HepG2 (cell line): ENCODE results near the gene RIPOR3. TPM values are rescaled to one million over a fixed set of nuclear protein-coding genes. Genes with fewer than 3 reads are reported as not detected.
A peak's percentile ranks its signal among the peaks of the same experiment; 100 is the strongest.

ENCODE experiments used
- DPF2 ChIP-seq: sonication (generic); formaldehyde crosslinking; IDR thresholded peaks from 2 replicates; pipeline ENCODE4 v1.4.0; 2020; ENCODE audit warnings: mild to moderate bottlenecking, low read depth, missing genetic modification reagents, borderline replicate concordance
- DR1 ChIP-seq: sonication (generic); formaldehyde crosslinking; IDR thresholded peaks from 2 replicates; pipeline ENCODE4 v1.8.0; 2021; ENCODE audit warnings: mild to moderate bottlenecking, missing genetic modification reagents, inconsistent platforms
- GLI4 ChIP-seq: sonication (generic); formaldehyde crosslinking; IDR thresholded peaks from 2 replicates; pipeline ENCODE4 v1.5.1; 2020; ENCODE audit warnings: missing genetic modification reagents, mild to moderate bottlenecking, moderate library complexity, borderline replicate concordance
- JUN ChIP-seq: sonication (generic); formaldehyde crosslinking; IDR thresholded peaks from 2 replicates; pipeline ENCODE4 v1.4.0; 2020; ENCODE audit warnings: mild to moderate bottlenecking, missing genetic modification reagents
- JUNB ChIP-seq: sonication (generic); formaldehyde crosslinking; IDR thresholded peaks from 2 replicates; pipeline ENCODE4 v1.8.0; 2022; ENCODE audit warnings: missing genetic modification reagents, mild to moderate bottlenecking, borderline replicate concordance
- KLF11 ChIP-seq: IDR thresholded peaks from 2 replicates; pipeline ENCODE4 v1.6.1; 2016; ENCODE audit warnings: missing compliant biosample characterization
- MIER3 ChIP-seq: IDR thresholded peaks from 2 replicates; pipeline ENCODE4 v1.6.1; 2016; ENCODE audit warnings: missing compliant biosample characterization, borderline replicate concordance
- POLR2AphosphoS5 ChIP-seq: IDR thresholded peaks from 2 replicates; pipeline ENCODE4 v1.6.1; 2012; ENCODE audit warnings: low read depth, low read length
- REXO4 ChIP-seq: sonication (generic); formaldehyde crosslinking; IDR thresholded peaks from 2 replicates; pipeline ENCODE4 v1.8.0; 2022; ENCODE audit warnings: missing genetic modification reagents, mild to moderate bottlenecking, borderline replicate concordance
- SAP130 ChIP-seq: IDR thresholded peaks from 2 replicates; pipeline ENCODE4 v1.6.1; 2016; ENCODE audit warnings: low read depth
- SKI ChIP-seq: fragments of 450-650 bp; IDR thresholded peaks from one replicate; pipeline ENCODE4 v1.6.1; 2018; ENCODE audit warnings: mild to moderate bottlenecking; ENCODE audit not compliant: partially characterized antibody
- TBX2 ChIP-seq: sonication (generic); formaldehyde crosslinking; IDR thresholded peaks from 2 replicates; pipeline ENCODE4 v1.5.0; 2020; ENCODE audit warnings: missing genetic modification reagents, mild to moderate bottlenecking, borderline replicate concordance
- ZNF441 ChIP-seq: sonication (generic); formaldehyde crosslinking; IDR thresholded peaks from 2 replicates; pipeline ENCODE4 v1.7.0; 2021; ENCODE audit warnings: missing genetic modification reagents, borderline replicate concordance
- ZNF501 ChIP-seq: sonication (generic); formaldehyde crosslinking; IDR thresholded peaks from 2 replicates; pipeline ENCODE4 v1.5.1; 2020; ENCODE audit warnings: mild to moderate bottlenecking, moderate library complexity, missing genetic modification reagents
- ZNF703 ChIP-seq: sonication (generic); formaldehyde crosslinking; IDR thresholded peaks from 2 replicates; pipeline ENCODE4 v1.5.1; 2020; ENCODE audit warnings: missing genetic modification reagents, mild to moderate bottlenecking, moderate library complexity, borderline replicate concordance
- ZNF816 ChIP-seq: sonication (generic); formaldehyde crosslinking; IDR thresholded peaks from 2 replicates; pipeline ENCODE4 v1.8.0; 2022; ENCODE audit warnings: missing genetic modification reagents, mild to moderate bottlenecking, borderline replicate concordance
- ZNF878 ChIP-seq: sonication (generic); formaldehyde crosslinking; IDR thresholded peaks from 2 replicates; pipeline ENCODE4 v1.8.1; 2023; ENCODE audit warnings: mild to moderate bottlenecking, missing genetic modification reagents, moderate library complexity
- polyA plus RNA-seq, 8 experiments: library from polyadenylated mRNA; depleted of rRNA in 3 of 8; stranded (reverse) in 7 of 8; unstranded in 1 of 8; fragments of >200 nt; fragmentation: Illumina TruSeq in 4 of 8; extraction: Trizol in 4 of 8; gene quantifications; 2 replicates each; pipeline versions ENCODE4 v1.2.1 to v1.2.3, GENCODE V29; 2011 to 2016; ENCODE audit warnings: low read depth in 4 of 8, missing spikeins in 1 of 8, mixed read lengths in 1 of 8; ENCODE audit not compliant: insufficient read depth in 1 of 8
- total RNA-seq, 5 experiments: library from RNA; depleted of rRNA; stranded (reverse); fragments of >200 nt; fragmentation: Illumina TruSeq; extraction: Trizol; gene quantifications; 2 replicates each; pipeline ENCODE4 v1.2.3, GENCODE V29; 2016; ENCODE audit warnings: low read depth in 1 of 5
- TF ChIP-seq, protein P1 (sequence below): sonication (generic); formaldehyde crosslinking; IDR thresholded peaks from 2 replicates; pipeline ENCODE4 v1.4.0; 2020; ENCODE audit warnings: mild to moderate bottlenecking, missing genetic modification reagents
- TF ChIP-seq, protein P2 (sequence below): sonication (generic); formaldehyde crosslinking; IDR thresholded peaks from 2 replicates; pipeline ENCODE4 v1.5.0; 2020; ENCODE audit warnings: missing genetic modification reagents
- TF ChIP-seq, protein P3 (sequence below): sonication (generic); formaldehyde crosslinking; IDR thresholded peaks from 2 replicates; pipeline ENCODE4 v1.5.0; 2020; ENCODE audit warnings: missing genetic modification reagents, mild to moderate bottlenecking, borderline replicate concordance

RIPOR3 gene
- total and polyA plus RNA-seq, 2 of the 13 experiments (the other 11 are each of a cell fraction or from before 2014, with no cell fraction given): 0.18 TPM; not detected in 1

DNA sequence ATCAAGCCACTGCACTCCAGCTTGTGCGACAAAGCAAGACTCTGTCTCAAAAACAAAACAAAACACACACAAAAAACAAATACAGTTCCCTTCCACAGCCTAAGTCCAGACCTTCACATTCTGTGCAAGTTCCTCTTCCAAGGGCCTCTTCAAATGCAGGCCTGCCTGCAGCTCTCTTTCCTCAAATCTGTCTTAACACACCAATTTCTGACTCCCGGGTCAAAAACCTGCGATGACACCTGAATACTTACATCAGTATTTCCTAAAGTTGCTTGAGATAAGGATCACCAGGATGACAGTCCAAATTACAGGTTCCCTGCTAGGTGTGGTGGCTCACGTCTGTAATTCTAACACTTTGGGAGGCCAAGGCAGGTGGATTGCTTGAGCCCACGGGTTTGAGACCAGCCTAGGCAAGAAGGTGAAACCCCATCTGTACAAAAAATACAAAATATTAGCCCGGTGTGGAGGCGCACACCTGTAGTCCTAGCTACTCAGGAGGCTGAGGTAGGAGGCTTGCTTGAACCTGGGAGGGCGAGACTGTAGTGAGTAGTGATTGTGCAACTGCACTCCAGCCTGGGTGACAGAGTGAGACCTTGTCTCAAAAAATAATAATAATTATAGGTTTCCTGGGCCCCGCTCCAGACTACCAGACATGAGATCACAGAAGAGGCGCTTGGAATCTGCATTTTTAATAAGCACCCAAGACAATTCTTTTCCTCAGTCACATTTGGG lies 31.2 kb upstream of the RIPOR3 start (continued):
- TF ChIP-seq, protein P1, sequence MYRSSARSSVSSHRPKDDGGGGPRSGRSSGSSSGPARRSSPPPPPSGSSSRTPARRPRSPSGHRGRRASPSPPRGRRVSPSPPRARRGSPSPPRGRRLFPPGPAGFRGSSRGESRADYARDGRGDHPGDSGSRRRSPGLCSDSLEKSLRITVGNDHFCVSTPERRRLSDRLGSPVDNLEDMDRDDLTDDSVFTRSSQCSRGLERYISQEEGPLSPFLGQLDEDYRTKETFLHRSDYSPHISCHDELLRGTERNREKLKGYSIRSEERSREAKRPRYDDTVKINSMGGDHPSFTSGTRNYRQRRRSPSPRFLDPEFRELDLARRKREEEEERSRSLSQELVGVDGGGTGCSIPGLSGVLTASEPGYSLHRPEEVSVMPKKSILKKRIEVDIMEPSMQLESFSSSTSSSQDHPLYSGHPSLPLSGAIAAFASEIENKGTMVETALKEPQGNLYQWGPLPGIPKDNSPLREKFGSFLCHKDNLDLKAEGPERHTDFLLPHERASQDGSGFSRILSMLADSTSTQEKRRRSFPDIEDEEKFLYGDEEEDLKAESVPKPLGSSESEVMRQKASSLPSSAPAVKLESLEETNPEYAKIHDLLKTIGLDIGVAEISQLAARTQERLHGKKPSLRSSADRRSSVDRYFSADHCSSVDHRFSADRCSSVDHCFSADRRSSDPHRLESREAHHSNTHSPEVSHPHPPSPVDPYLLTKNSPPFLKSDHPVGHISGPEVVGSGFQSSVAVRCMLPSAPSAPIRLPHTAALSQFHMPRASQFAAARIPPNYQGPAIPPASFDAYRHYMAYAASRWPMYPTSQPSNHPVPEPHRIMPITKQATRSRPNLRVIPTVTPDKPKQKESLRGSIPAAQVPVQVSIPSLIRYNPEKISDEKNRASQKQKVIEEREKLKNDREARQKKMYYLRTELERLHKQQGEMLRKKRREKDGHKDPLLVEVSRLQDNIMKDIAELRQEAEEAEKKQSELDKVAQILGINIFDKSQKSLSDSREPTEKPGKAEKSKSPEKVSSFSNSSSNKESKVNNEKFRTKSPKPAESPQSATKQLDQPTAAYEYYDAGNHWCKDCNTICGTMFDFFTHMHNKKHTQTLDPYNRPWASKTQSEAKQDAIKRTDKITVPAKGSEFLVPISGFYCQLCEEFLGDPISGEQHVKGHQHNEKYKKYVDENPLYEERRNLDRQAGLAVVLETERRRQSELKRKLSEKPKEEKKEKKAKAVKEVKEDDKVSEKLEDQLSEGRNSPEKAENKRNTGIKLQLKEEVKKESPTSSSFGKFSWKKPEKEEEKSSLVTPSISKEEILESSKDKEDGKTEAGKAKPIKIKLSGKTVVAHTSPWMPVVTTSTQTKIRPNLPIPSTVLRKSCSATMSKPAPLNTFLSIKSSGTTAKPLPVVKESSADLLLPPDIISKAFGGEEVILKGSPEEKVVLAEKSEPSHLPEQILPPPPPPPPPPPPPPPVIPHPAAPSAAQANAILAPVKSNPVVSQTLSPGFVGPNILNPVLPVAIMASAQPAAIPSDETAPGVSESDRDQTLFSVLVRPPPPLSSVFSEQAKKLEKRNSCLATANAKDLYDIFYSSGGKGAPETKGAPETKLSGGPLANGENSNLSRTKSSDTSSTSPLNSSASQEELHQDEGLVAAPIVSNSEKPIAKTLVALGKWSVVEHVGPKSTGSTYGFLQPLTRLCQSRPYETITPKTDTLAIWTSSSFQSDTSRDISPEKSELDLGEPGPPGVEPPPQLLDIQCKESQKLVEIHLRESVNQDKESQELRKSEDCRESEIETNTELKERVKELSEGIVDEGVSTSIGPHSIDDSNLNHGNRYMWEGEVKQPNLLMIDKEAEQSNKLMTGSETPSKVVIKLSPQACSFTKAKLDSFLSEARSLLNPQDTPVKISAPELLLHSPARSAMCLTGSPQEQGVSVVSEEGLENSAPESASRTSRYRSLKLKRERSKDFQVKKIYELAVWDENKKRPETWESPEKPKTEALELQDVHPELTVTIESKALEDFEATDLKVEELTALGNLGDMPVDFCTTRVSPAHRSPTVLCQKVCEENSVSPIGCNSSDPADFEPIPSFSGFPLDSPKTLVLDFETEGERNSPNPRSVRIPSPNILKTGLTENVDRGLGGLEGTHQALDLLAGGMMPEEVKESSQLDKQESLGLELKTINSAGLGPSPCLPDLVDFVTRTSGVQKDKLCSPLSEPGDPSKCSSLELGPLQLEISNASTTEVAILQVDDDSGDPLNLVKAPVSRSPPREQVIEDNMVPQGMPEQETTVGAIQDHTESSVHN: no peak
- TF ChIP-seq SKI (no peak), ZNF816 (no peak), JUNB (CRISPR knock-in tag) (no peak), DPF2 (CRISPR knock-in tag) (no peak), JUN (no peak), GLI4 (CRISPR knock-in tag) (no peak), SAP130 (CRISPR knock-in tag) (no peak), ZNF501 (CRISPR knock-in tag) (peak; percentile 29; the same call in 1 of the 2 replicates), DR1 (CRISPR knock-in tag) (no peak), POLR2AphosphoS5 (no peak), KLF11 (CRISPR knock-in tag) (no peak), REXO4 (CRISPR knock-in tag) (no peak), TBX2 (CRISPR knock-in tag) (no peak), MIER3 (CRISPR knock-in tag) (no peak), ZNF703 (CRISPR knock-in tag) (no peak), ZNF441 (CRISPR knock-in tag) (0 out of 2 replicates have a peak, but pooled peaks have one; percentile 25), ZNF878 (CRISPR knock-in tag) (no peak)
- TF ChIP-seq, protein P2, sequence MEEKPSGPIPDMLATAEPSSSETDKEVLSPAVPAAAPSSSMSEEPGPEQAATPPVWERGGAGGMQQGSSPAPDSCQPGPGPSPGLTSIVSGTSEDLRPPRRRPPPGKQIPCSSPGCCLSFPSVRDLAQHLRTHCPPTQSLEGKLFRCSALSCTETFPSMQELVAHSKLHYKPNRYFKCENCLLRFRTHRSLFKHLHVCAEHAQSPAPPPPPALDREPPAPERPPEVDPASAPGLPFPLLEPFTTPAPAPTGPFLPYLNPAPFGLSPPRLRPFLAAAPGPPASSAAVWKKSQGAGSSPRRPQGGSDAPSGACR (CRISPR knock-in tag): no peak
- TF ChIP-seq, protein P3, sequence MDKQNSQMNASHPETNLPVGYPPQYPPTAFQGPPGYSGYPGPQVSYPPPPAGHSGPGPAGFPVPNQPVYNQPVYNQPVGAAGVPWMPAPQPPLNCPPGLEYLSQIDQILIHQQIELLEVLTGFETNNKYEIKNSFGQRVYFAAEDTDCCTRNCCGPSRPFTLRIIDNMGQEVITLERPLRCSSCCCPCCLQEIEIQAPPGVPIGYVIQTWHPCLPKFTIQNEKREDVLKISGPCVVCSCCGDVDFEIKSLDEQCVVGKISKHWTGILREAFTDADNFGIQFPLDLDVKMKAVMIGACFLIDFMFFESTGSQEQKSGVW (CRISPR knock-in tag): no peak
